ENCODE data around the gene TNFRSF14.
"Not testable (repeated sequence)": the region's sequence is repeated elsewhere in the genome, so short reads cannot be mapped to it uniquely, and the experiment has no call there.

TNFRSF14 gene

GRCh38 chr1:2566101-2567045 lies 10.2 kb downstream of the TNFRSF14 start:
- no peak for TF ChIP-seq CTCF (IDR thresholded peaks at IDR 0.05)
- intact Hi-C loops (cut with DNase I; ENCODE audit: low total_unique reads): no loop called here
- H3K4me1 ChIP-seq: no peaks in the 10 kb centered on the region

GRCh38 chr1:2567083-2567679 lies 11.0 kb downstream of the TNFRSF14 start:
- Histone ChIP-seq H3K27me3 (peaks cover 0 to 25% of the 10 kb centered on the region in 2 donors), H3K9me3 (no peaks in the 10 kb centered on the region), H3K36me3 (peaks cover 0 to 16% (median 8%) of the 10 kb centered on the region in 3 donors), H3K4me1 (no peaks in the 10 kb centered on the region), H3K4me3 (no peak overlapping the region), H3K27ac (no peak overlapping the region)
- TF ChIP-seq CTCF (IDR thresholded peaks at IDR 0.05): no peak
- DNase-seq: no peak
- intact Hi-C loops (cut with DNase I; ENCODE audit: low total_unique reads): no loop called here

More at GRCh38 chr1:2566101-2567045, 10.2 kb downstream of the TNFRSF14 start:
- Histone ChIP-seq H3K27me3 (peaks cover 0 to 25% of the 10 kb centered on the region in 2 donors), H3K4me3 (no peak overlapping the region), H3K36me3 (peaks cover 0 to 24% (median 16%) of the 10 kb centered on the region in 3 donors), H3K27ac (no peak overlapping the region), H3K9me3 (no peaks in the 10 kb centered on the region)
- no peak for DNase-seq

GRCh38 chr1:2568187-2568816 lies 12.1 kb downstream of the TNFRSF14 start:
- H3K4me3 ChIP-seq; H3K9me3 ChIP-seq; DNase-seq; intact Hi-C loops (cut with DNase I; ENCODE audit: low total_unique reads); H3K36me3 ChIP-seq; H3K4me1 ChIP-seq; H3K27ac ChIP-seq: not testable (repeated sequence)
- H3K27me3 ChIP-seq: peaks cover 0 to 25% of the 10 kb centered on the region in 2 donors

GRCh38 chr1:2569060-2569459 lies 12.9 kb downstream of the TNFRSF14 start:
- intact Hi-C loops (cut with DNase I; ENCODE audit: low total_unique reads): no loop called here
- H3K4me1 ChIP-seq: no peaks in the 10 kb centered on the region
- no peak for DNase-seq
- H3K4me3 ChIP-seq: no peak overlapping the region
- peaks cover 0 to 4% (median 0%) of the 10 kb centered on the region in 3 donors for H3K9me3 ChIP-seq
- no peaks in the 10 kb centered on the region for H3K36me3 ChIP-seq
- TF ChIP-seq CTCF (IDR thresholded peaks at IDR 0.05): no peak
- H3K27me3 ChIP-seq: peaks cover 0 to 25% of the 10 kb centered on the region in 2 donors
- no peak overlapping the region for H3K27ac ChIP-seq

GRCh38 chr1:2569703-2570102 lies 13.5 kb downstream of the TNFRSF14 start:
- H3K27me3 ChIP-seq: peaks cover 0 to 23% of the 10 kb centered on the region in 2 donors
- H3K27ac ChIP-seq; H3K4me1 ChIP-seq; H3K9me3 ChIP-seq; DNase-seq; H3K4me3 ChIP-seq; H3K36me3 ChIP-seq; intact Hi-C loops (cut with DNase I; ENCODE audit: low total_unique reads): not testable (repeated sequence)

- Histone ChIP-seq H3K27ac (no peak overlapping the region), H3K9me3 (peaks cover 0 to 4% (median 0%) of the 10 kb centered on the region in 3 donors), H3K4me3 (no peak overlapping the region), H3K36me3 (no peaks in the 10 kb centered on the region), H3K27me3 (peaks cover 0 to 19% of the 10 kb centered on the region in 2 donors), H3K4me1 (no peaks in the 10 kb centered on the region)
- no peak for TF ChIP-seq CTCF (IDR thresholded peaks at IDR 0.05)
- no peak for DNase-seq
- intact Hi-C loops (cut with DNase I; ENCODE audit: low total_unique reads): no loop called here
Observed at GRCh38 chr1:2570332-2570731, 14.2 kb downstream of the TNFRSF14 start.

Measured in tibial artery (tissue), 4 donors.